ENCODE measurements around the gene DCANP1. TPM values are rescaled to one million over a fixed set of nuclear protein-coding genes. Genes with fewer than 3 reads are reported as not detected.

DCANP1 gene
- polyA plus RNA-seq, 1 donor (not counting 4 experiments of a cell fraction or from before 2014, with no cell fraction given): not detected

GRCh38 chr5:135451581-135452320, 4.6 kb upstream of the DCANP1 start:
- H3K36me3 ChIP-seq (ENCODE audit: control insufficient read depth in 2 of 2, extremely low read depth in 1 of 2, insufficient read depth in 2 of 2, low read length in 2 of 2): no peaks in the 10 kb centered on the region
- no peak overlapping the region for H3K9ac ChIP-seq (ENCODE audit: control insufficient read depth, extremely low read depth, insufficient read depth, low read length)
- DNase-seq (ENCODE audit: low read depth, low spot score): no peak
- dilution Hi-C loops (cut with MboI; ENCODE audit: extremely low pct_ligation_motif_present, low sequenced_read_pairs): loop anchor here (25.0 kb wide), 1 partner anchor 386 kb away; the partner anchor contains the start of gene SLC25A48
- H4K20me1 ChIP-seq (ENCODE audit: control insufficient read depth, extremely low read depth, insufficient read depth, low read length): no peaks in the 10 kb centered on the region
- H3K9me3 ChIP-seq (ENCODE audit: control insufficient read depth, low read depth, low read length): no peaks in the 10 kb centered on the region
- H3K4me1 ChIP-seq (ENCODE audit: control insufficient read depth, extremely low read depth, insufficient read depth, low read length): no peaks in the 10 kb centered on the region
- no peak overlapping the region for H3K27ac ChIP-seq (ENCODE audit: control insufficient read depth, insufficient read depth, low read length)
- H3K4me3 ChIP-seq (ENCODE audit: control insufficient read depth in 2 of 3, extremely low read depth in 1 of 3, insufficient read depth in 2 of 3, low read depth in 1 of 3, low read length in 3 of 3): no peak overlapping the region
- H3K9me1 ChIP-seq (ENCODE audit: control insufficient read depth, extremely low read depth, insufficient read depth, low read length): no peaks in the 10 kb centered on the region
- H3K79me2 ChIP-seq (ENCODE audit: control insufficient read depth, insufficient read depth, low read length): no peaks in the 10 kb centered on the region
- no peak overlapping the region for H3K4me2 ChIP-seq (ENCODE audit: control insufficient read depth, extremely low read depth, insufficient read depth, low read depth, low read length)
- TF ChIP-seq EZH2 (IDR thresholded peaks at IDR 0.05; ENCODE audit: low read length) (no peak), CTCF (optimal IDR thresholded peaks at IDR 0.05 in 1 of 3, IDR thresholded peaks at IDR 0.05 in 1 of 3, conservative IDR thresholded peaks at IDR 0.05 in 1 of 3; ENCODE audit: extremely low read depth in 1 of 3, insufficient read depth in 2 of 3, low read length in 3 of 3) (no peak)
- H2AFZ ChIP-seq (ENCODE audit: control insufficient read depth, low read length): no peak overlapping the region
- peaks cover 46% of the 10 kb centered on the region for H3K27me3 ChIP-seq (ENCODE audit: control insufficient read depth, extremely low read depth, insufficient read depth, low read length)
- FAIRE-seq: no peak

- Histone ChIP-seq H3K27me3 (ENCODE audit: control insufficient read depth, extremely low read depth, insufficient read depth, low read length) (peaks cover 45% of the 10 kb centered on the region), H3K9me3 (ENCODE audit: control insufficient read depth, low read depth, low read length) (no peaks in the 10 kb centered on the region), H4K20me1 (ENCODE audit: control insufficient read depth, extremely low read depth, insufficient read depth, low read length) (no peaks in the 10 kb centered on the region), H3K36me3 (ENCODE audit: control insufficient read depth in 2 of 2, extremely low read depth in 1 of 2, insufficient read depth in 2 of 2, low read length in 2 of 2) (no peaks in the 10 kb centered on the region), H3K4me1 (ENCODE audit: control insufficient read depth, extremely low read depth, insufficient read depth, low read length) (no peaks in the 10 kb centered on the region), H3K27ac (ENCODE audit: control insufficient read depth, insufficient read depth, low read length) (no peak overlapping the region), H3K4me2 (ENCODE audit: control insufficient read depth, extremely low read depth, insufficient read depth, low read depth, low read length) (no peak overlapping the region), H2AFZ (ENCODE audit: control insufficient read depth, low read length) (no peak overlapping the region), H3K9ac (ENCODE audit: control insufficient read depth, extremely low read depth, insufficient read depth, low read length) (no peak overlapping the region), H3K4me3 (ENCODE audit: control insufficient read depth in 2 of 3, extremely low read depth in 1 of 3, insufficient read depth in 2 of 3, low read depth in 1 of 3, low read length in 3 of 3) (no peak overlapping the region), H3K79me2 (ENCODE audit: control insufficient read depth, insufficient read depth, low read length) (no peaks in the 10 kb centered on the region), H3K9me1 (ENCODE audit: control insufficient read depth, extremely low read depth, insufficient read depth, low read length) (no peaks in the 10 kb centered on the region)
- no peak for FAIRE-seq
- dilution Hi-C loops (cut with MboI; ENCODE audit: extremely low pct_ligation_motif_present, low sequenced_read_pairs): loop anchor here (25.0 kb wide), 1 partner anchor 386 kb away; the partner anchor contains the start of gene SLC25A48
- no peak for DNase-seq (ENCODE audit: low read depth, low spot score)
- TF ChIP-seq EZH2 (IDR thresholded peaks at IDR 0.05; ENCODE audit: low read length) (no peak), CTCF (optimal IDR thresholded peaks at IDR 0.05 in 1 of 3, IDR thresholded peaks at IDR 0.05 in 1 of 3, conservative IDR thresholded peaks at IDR 0.05 in 1 of 3; ENCODE audit: extremely low read depth in 1 of 3, insufficient read depth in 2 of 3, low read length in 3 of 3) (no peak)
These were observed 3.8 kb upstream of the DCANP1 start for GRCh38 chr5:135450952-135451351.

Data from keratinocyte (primary cell).